Measurements from ENCODE around the gene ESPNL.

DNA sequence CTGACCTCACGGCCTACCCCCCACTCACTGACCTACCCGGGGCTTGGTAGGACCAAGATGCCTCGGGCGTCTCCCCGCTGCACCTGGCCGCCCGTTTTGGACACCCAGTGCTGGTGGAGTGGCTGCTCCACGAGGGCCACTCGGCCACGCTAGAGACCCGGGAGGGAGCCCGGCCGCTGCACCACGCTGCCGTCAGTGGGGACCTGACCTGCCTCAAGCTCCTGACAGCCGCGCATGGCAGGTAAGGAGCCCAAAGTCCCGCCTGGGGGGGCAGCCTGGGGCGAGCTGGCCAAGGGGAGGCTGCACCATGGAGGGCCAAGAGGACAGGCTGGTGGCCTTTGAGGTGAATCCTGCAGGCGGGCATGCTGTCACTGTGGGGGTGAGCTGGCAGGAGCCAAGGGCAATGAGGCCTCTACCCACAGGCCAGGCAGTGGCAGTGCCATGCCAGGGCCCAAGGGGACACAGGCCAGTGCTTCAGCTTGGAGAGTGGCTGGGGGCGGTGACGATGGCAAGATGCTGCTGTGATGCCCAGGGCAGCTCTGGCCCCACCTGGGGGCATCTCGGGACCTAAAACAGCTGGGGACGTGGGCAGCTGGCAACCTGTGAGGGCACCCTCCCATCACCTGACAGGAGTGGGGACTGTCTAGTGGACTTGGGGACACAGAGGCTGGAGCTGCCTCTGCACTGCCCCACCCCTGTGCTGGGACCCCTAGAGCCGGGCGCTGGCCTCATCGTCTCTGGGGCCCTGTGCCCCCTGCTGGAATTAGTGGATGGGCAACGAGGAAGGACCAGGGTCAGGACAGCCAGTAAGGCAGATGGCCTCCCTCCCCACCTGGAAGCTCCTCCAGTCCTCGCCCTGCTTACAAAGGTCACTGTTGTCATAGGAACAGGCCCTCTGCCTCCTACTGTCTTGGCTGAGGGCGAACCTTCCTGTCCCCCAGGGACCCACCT, 2.0 kb downstream of the ESPNL start:
- TF ChIP-seq, protein P1, sequence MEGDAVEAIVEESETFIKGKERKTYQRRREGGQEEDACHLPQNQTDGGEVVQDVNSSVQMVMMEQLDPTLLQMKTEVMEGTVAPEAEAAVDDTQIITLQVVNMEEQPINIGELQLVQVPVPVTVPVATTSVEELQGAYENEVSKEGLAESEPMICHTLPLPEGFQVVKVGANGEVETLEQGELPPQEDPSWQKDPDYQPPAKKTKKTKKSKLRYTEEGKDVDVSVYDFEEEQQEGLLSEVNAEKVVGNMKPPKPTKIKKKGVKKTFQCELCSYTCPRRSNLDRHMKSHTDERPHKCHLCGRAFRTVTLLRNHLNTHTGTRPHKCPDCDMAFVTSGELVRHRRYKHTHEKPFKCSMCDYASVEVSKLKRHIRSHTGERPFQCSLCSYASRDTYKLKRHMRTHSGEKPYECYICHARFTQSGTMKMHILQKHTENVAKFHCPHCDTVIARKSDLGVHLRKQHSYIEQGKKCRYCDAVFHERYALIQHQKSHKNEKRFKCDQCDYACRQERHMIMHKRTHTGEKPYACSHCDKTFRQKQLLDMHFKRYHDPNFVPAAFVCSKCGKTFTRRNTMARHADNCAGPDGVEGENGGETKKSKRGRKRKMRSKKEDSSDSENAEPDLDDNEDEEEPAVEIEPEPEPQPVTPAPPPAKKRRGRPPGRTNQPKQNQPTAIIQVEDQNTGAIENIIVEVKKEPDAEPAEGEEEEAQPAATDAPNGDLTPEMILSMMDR (IDR thresholded peaks at IDR 0.05) = no peak
- TF ChIP-seq POLR2A (IDR thresholded peaks at IDR 0.05) (no peak), EP300 (IDR thresholded peaks at IDR 0.05) (no peak)

All from tibial nerve (tissue), 4 donors.